Prostate gland (tissue), 2 donors: Measurements from ENCODE around the gene GLTP. TPM values are rescaled to one million over a fixed set of nuclear protein-coding genes. Genes with fewer than 3 reads are reported as not detected.
"Not testable (repeated sequence)": the region's sequence is repeated elsewhere in the genome, so short reads cannot be mapped to it uniquely, and the experiment has no call there.

Source experiments
- DNase-seq: peaks from one replicate; pipeline ENCODE4 v3.0.0-alpha.2; 2019; ENCODE audit warnings: low spot score
- H3K27ac ChIP-seq, 2 donors: fragments of 200-600 bp; sonication (generic); 2 replicates each; pipeline ENCODE4 v1.5.1; 2017 to 2019
- H3K27me3 ChIP-seq: fragments of 200-600 bp; sonication (generic); replicated peaks from 2 replicates; pipeline ENCODE4 v1.5.1; 2019; ENCODE audit not compliant: insufficient read depth
- H3K36me3 ChIP-seq, 2 donors: fragments of 200-600 bp; sonication (generic); 1 replicate in 1 of 2; 2 replicates in 1 of 2; pipeline versions ENCODE4 v1.5.1 to v1.8.1; 2017 to 2019
- H3K4me1 ChIP-seq: fragments of 200-600 bp; sonication (generic); replicated peaks from 2 replicates; pipeline ENCODE4 v1.5.1; 2019
- H3K4me3 ChIP-seq, 2 donors: fragments of 200-600 bp; sonication (generic); 2 replicates each; pipeline ENCODE4 v1.5.1; 2017 to 2019
- H3K9me3 ChIP-seq: fragments of 200-600 bp; sonication (generic); 2 replicates; pipeline ENCODE4 v1.5.1; 2017
- POLR2A ChIP-seq: fragments of 450-650 bp; IDR thresholded peaks from one replicate; pipeline ENCODE4 v1.6.1; 2016; ENCODE audit warnings: antibody characterized with exemption, mild to moderate bottlenecking
- POLR2AphosphoS5 ChIP-seq: sonication (generic); formaldehyde crosslinking; IDR thresholded peaks from one replicate; pipeline ENCODE4 v1.6.1; 2017; ENCODE audit warnings: antibody characterized with exemption
- WGBS: methylation state at CpG from one replicate; pipeline ENCODE4 v1.1.5; 2018; 5-methylcytosine and 5-hydroxymethylcytosine counted together
- intact Hi-C: fragments of 100-400 bp; cut with DNase I; formaldehyde crosslinking; loops from one replicate; pipeline ENCODE4 v1.14.2; 2022
- total RNA-seq, 2 donors: library from RNA; depleted of rRNA; stranded (reverse); fragments of >200 nt; gene quantifications; one replicate each; pipeline ENCODE4 v1.1.0, GENCODE V29; 2016
- TF ChIP-seq, protein P1 (sequence below), 4 experiments: fragments of 200-600 bp in 2 of 4; fragments of 450-650 bp in 2 of 4; sonication (generic) in 2 of 4; IDR thresholded peaks; 1 replicate in 3 of 4; 2 replicates in 1 of 4; pipeline ENCODE4 v1.5.1; 2016 to 2019; ENCODE audit warnings: antibody characterized with exemption in 4 of 4, mild to moderate bottlenecking in 2 of 4, moderate library complexity in 2 of 4

The GLTP gene
- total RNA-seq, 2 donors from 2014 or later, result 67.2 to 87.1 TPM

DNA sequence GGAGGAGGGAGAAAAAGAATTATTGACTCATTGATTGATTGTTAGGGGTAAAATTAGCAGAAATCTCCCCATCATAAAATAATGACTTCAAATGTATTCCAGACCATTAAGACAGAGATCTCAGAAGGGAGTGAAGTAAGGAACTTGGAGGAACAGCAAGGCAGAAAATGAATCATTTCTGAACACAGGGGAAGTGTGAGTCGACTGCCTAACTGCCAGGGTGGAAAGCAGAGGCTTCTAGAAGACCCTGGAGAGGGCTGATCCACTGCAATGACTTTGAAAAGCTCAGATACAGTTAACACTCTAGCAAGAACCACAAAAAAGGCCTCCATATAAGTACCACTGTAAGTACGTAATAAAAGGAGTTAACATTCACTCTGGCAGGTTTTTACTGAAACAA lies 9.7 kb downstream of the GLTP start:
- H3K27ac ChIP-seq, result no peak overlapping the region
- intact Hi-C loops, result no loop called here
- no peaks in the 10 kb centered on the region for H3K27me3 ChIP-seq
- H3K36me3 ChIP-seq, result no peaks in the 10 kb centered on the region
- no peak for DNase-seq
- peaks cover 9% of the 10 kb centered on the region for H3K4me1 ChIP-seq
- no peak overlapping the region for H3K4me3 ChIP-seq
- 45% methylated on average over 2 of the region's 2 CpGs for WGBS
- no peak for TF ChIP-seq POLR2A
- no peak for TF ChIP-seq POLR2AphosphoS5
- TF ChIP-seq, protein P1, sequence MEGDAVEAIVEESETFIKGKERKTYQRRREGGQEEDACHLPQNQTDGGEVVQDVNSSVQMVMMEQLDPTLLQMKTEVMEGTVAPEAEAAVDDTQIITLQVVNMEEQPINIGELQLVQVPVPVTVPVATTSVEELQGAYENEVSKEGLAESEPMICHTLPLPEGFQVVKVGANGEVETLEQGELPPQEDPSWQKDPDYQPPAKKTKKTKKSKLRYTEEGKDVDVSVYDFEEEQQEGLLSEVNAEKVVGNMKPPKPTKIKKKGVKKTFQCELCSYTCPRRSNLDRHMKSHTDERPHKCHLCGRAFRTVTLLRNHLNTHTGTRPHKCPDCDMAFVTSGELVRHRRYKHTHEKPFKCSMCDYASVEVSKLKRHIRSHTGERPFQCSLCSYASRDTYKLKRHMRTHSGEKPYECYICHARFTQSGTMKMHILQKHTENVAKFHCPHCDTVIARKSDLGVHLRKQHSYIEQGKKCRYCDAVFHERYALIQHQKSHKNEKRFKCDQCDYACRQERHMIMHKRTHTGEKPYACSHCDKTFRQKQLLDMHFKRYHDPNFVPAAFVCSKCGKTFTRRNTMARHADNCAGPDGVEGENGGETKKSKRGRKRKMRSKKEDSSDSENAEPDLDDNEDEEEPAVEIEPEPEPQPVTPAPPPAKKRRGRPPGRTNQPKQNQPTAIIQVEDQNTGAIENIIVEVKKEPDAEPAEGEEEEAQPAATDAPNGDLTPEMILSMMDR (IDR thresholded peaks at IDR 0.05), result no peak
- no peaks in the 10 kb centered on the region for H3K9me3 ChIP-seq

DNA sequence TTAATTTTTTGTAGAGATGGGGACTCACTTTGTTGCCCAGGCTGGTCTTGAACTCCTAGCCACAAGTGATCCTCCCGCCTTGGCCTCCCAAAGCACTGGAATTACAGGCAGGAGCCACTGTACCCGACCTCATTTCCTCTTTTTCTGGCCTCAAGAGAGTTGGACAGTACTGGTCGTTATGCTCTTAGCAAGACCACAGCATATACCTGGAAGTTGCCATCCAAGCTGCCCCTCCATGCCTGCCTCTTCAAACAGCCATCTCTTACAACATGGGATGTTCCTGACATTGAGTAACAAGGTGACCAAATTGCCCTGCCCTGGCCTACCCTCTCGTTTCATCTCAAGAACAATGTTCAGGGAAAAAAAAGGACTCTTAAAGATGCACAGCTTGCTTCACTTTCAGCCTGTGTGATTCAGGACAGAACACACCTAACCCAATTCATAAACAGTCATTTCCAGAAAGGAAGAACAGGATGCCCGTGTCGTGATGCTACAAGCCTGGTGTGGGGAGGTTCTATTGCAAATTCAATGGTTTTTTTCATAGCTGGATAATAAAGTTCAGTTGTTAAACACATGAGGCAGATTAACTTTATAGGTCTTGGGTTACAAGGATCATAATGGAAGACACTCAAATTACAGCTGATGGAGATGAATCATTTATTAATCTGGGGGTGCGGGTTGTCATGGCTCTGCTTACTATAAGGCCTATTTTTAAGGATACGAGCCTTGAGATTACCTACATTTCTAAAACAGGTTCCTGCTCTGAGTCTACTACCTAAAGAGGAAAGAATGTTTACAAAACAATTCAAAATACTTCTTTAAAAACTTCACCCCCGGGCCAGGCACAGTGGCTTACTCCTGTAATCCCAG lies 11.9 kb downstream of the GLTP start:
- Histone ChIP-seq H3K9me3 (no peaks in the 10 kb centered on the region), H3K27me3 (no peaks in the 10 kb centered on the region), H3K36me3 (no peaks in the 10 kb centered on the region), H3K4me1 (peaks cover 12% of the 10 kb centered on the region), H3K27ac (peak overlapping the region; percentile 28 to 44), H3K4me3 (no peak overlapping the region)
- peak; percentile 60 for DNase-seq
- no peak for TF ChIP-seq POLR2A
- TF ChIP-seq, protein P1 (IDR thresholded peaks at IDR 0.05), result no peak
- TF ChIP-seq POLR2AphosphoS5, result peak; percentile 85
- WGBS, result 53% methylated on average over 9 of the region's 9 CpGs
- intact Hi-C loops, result no loop called here

DNA sequence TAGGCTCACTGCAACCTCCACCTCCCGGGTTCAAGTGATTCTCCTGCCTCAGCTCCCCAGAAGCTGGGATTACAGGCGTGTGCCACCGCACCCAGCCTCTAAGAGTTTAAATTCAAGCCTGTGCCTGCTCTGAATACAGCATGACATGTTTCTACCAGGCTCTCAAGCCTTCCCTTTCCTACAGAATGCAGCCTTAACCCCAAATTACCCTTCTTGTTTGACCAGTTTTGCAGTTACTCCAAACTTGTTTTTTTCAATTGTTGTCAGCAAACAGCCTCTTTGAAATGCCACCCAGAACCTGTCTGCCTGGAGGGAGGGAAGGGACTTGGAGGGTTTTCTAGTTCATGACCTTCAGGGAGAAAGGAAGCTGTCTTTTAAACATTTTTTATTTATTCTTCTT lies 15.4 kb downstream of the GLTP start:
- peak overlapping the region; percentile 59 to 77 for H3K27ac ChIP-seq
- TF ChIP-seq POLR2AphosphoS5 (peak; percentile 92), POLR2A (no peak)
- TF ChIP-seq, protein P1 (IDR thresholded peaks at IDR 0.05), result no peak
- H3K4me1 ChIP-seq, result peaks cover 12% of the 10 kb centered on the region
- intact Hi-C loops, result no loop called here
- H3K4me3 ChIP-seq, result no peak overlapping the region
- 35% methylated on average over 3 of the region's 3 CpGs for WGBS
- no peaks in the 10 kb centered on the region for H3K27me3 ChIP-seq
- no peaks in the 10 kb centered on the region for H3K9me3 ChIP-seq
- DNase-seq, result peak; percentile 73
- H3K36me3 ChIP-seq, result no peaks in the 10 kb centered on the region

DNA sequence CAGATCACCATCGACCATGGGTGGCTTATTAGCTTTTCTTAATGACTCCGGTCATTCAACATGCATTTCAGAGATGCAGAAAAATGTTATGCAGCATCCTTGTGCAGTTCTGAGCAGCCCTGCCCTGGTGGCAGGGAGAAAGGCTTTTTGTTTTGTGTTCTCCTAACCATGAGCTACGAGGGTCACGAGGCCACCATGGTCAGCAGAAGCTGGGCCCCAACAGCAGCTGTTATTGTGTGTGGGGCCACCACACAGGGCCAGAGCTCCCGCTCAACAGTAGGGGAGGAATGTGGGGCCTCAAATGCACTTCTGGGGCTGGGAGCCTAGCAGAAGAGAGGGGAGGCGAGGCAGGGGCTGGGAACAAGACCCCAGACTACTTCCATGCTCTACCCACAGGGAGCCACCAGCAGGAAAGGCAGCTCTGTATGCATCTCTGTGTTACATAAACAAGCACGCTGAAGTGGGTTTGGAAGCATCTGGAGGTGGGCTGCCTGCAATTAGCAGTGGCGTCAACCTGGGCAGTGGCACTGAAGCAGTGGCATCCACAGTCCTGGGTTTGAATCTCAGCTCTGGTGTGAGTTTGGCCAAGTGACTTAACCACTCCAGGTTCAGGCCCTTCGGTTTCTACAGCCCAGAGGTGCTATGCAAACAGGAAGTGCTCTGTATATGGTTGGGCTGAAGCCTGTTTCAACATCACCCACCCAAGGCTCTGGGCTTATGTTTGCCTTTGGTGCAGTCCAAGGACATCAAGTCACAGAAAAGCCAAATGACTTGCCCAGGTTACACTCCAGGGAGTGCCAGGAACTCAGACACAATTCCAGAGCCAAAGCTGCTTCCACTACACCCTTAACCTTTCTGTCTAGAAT lies 16.3 kb downstream of the GLTP start:
- Histone ChIP-seq H3K27ac (peak overlapping the region; percentile 59 to 77), H3K4me3 (no peak overlapping the region), H3K27me3 (no peaks in the 10 kb centered on the region), H3K4me1 (peaks cover 12% of the 10 kb centered on the region), H3K9me3 (no peaks in the 10 kb centered on the region), H3K36me3 (no peaks in the 10 kb centered on the region)
- intact Hi-C loops, result no loop called here
- TF ChIP-seq POLR2AphosphoS5, result peak; percentile 68
- TF ChIP-seq POLR2A, result no peak
- TF ChIP-seq, protein P1 (IDR thresholded peaks at IDR 0.05), result no peak
- peak; percentile 85 for DNase-seq
- WGBS, result 63% methylated on average over 9 of the region's 9 CpGs

DNA sequence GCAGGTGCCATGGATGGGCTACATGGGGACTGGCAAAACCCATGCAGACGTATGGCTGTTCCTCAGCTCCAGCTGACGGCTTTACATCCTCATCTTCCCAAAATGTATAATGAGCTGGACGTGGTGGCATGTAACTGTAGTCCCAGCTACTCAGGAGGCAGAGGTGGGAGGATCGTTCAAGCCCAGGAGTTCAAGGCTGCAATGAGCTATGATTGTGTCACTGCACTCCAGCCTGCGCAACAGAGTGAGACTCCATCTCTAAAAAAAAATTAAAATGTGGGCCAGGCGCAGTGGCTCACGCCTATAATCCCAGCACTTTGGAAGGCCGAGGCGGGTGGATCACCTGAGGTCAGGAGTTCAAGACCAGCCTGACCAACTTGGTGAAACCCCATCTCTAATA lies 17.9 kb downstream of the GLTP start:
- H3K9me3 ChIP-seq, H3K36me3 ChIP-seq, H3K27ac ChIP-seq, H3K4me3 ChIP-seq, intact Hi-C loops, H3K4me1 ChIP-seq, H3K27me3 ChIP-seq, DNase-seq: not testable (repeated sequence)
- 89% methylated on average over 9 of the region's 9 CpGs for WGBS
